B cell (primary cell): Measurements from ENCODE around the gene PNISR. TPM values are rescaled to one million over a fixed set of nuclear protein-coding genes. Genes with fewer than 3 reads are reported as not detected.

Experiments used
- ATAC-seq: fragments of 200-7000 bp; cut with Tn5 transposase; one replicate; pipeline ENCODE4 v1.10.0; 2021; ENCODE audit warnings: low read depth, mild to moderate bottlenecking, moderate number of reproducible peaks, moderate library complexity
- CTCF ChIA-PET: fragments of 350-600 bp; sonication (Branson Sonifier 250); formaldehyde crosslinking; loops from one replicate; lab custom pipeline; 2021; ENCODE audit warnings: antibody characterized with exemption, inconsistent platforms; lab: Charles Lee
- POLR2A ChIA-PET: fragments of 350-600 bp; sonication (Branson Sonifier 250); formaldehyde crosslinking; loops from one replicate; lab custom pipeline; 2021; ENCODE audit warnings: antibody characterized with exemption; lab: Charles Lee
- DNase-seq: peaks from one replicate; pipeline ENCODE4 v3.0.0; 2013
- H2AFZ ChIP-seq: 2 replicates; pipeline ENCODE4 v1.6.1; 2012; ENCODE audit warnings: mild to moderate bottlenecking, low read depth, low read length; ENCODE audit not compliant: insufficient read depth, poor library complexity, severe bottlenecking
- H3K27ac ChIP-seq, 2 donors: 1 replicate in 1 of 2; 2 replicates in 1 of 2; pipeline ENCODE4 v1.5.1; 2012 to 2013; ENCODE audit warnings: low read length in 2 of 2, mild to moderate bottlenecking in 2 of 2, moderate library complexity in 1 of 2
- H3K27me3 ChIP-seq, 4 experiments: fragments of 200-600 bp in 1 of 4; sonication (generic) in 1 of 4; replicated peaks in 1 of 4; 1 replicate in 2 of 4; 2 replicates in 2 of 4; pipeline versions ENCODE4 v1.6.1 to v1.7.0; 2013 to 2016; ENCODE audit warnings: low read length in 3 of 4, mild to moderate bottlenecking in 2 of 4, mixed read lengths in 1 of 4, moderate library complexity in 1 of 4; ENCODE audit not compliant: insufficient read depth in 4 of 4, control insufficient read depth in 3 of 4; ENCODE audit errors: control extremely low read depth in 1 of 4
- H3K36me3 ChIP-seq, 2 experiments: replicated peaks in 1 of 2; 1 replicate in 1 of 2; 2 replicates in 1 of 2; pipeline versions ENCODE4 v1.6.1 to v1.7.1; 2013; ENCODE audit warnings: low read length in 1 of 2; ENCODE audit not compliant: insufficient read depth in 2 of 2, control insufficient read depth in 1 of 2; ENCODE audit errors: control extremely low read depth in 1 of 2, extremely low read depth in 1 of 2
- H3K4me1 ChIP-seq, 2 donors: fragments of 200-600 bp in 1 of 2; sonication (generic) in 1 of 2; 1 replicate in 1 of 2; 2 replicates in 1 of 2; pipeline versions ENCODE4 v1.5.1 to v1.6.1; 2013 to 2017; ENCODE audit warnings: low read length in 2 of 2; ENCODE audit not compliant: control insufficient read depth in 2 of 2, insufficient read depth in 2 of 2
- H3K4me2 ChIP-seq: replicated peaks from 2 replicates; pipeline ENCODE3; 2012; ENCODE audit warnings: mild to moderate bottlenecking, low read depth, low read length; ENCODE audit not compliant: poor library complexity, severe bottlenecking
- H3K4me3 ChIP-seq, 5 experiments: fragments of 200-600 bp in 1 of 5; sonication (generic) in 1 of 5; 1 replicate in 3 of 5; 2 replicates in 2 of 5; pipeline versions ENCODE4 v1.5.1 to v1.7.0; 2011 to 2016; ENCODE audit warnings: low read length in 4 of 5, mild to moderate bottlenecking in 4 of 5, low read depth in 2 of 5, control low read depth in 1 of 5, moderate library complexity in 1 of 5; ENCODE audit not compliant: insufficient read depth in 1 of 5; ENCODE audit errors: control extremely low read depth in 1 of 5, extremely low read depth in 1 of 5
- H3K79me2 ChIP-seq: fragments of 200-600 bp; sonication (generic); one replicate; pipeline ENCODE4 v1.6.0; 2016; ENCODE audit warnings: low read length; ENCODE audit not compliant: control insufficient read depth, insufficient read depth
- H3K9ac ChIP-seq: fragments of 200-600 bp; sonication (generic); 2 replicates; pipeline ENCODE4 v1.6.1; 2017; ENCODE audit warnings: mild to moderate bottlenecking, low read length, moderate library complexity
- H3K9me3 ChIP-seq, 3 donors: one replicate each; pipeline versions ENCODE4 v1.6.1 to v1.7.1; 2013; ENCODE audit warnings: low read length in 2 of 3; ENCODE audit not compliant: control insufficient read depth in 2 of 3, insufficient read depth in 1 of 3; ENCODE audit errors: control extremely low read depth in 1 of 3
- H4K20me1 ChIP-seq: 2 replicates; pipeline ENCODE4 v1.6.0; 2012; ENCODE audit warnings: mild to moderate bottlenecking, low read length; ENCODE audit not compliant: insufficient read depth, control insufficient read depth, poor library complexity, severe bottlenecking
- H3K27ac Mint-ChIP-seq: one replicate; pipeline ENCODE4 v1.8.0; 2021; ENCODE audit warnings: mixed read lengths
- H3K27me3 Mint-ChIP-seq: one replicate; pipeline ENCODE4 v1.8.0; 2021; ENCODE audit warnings: mixed read lengths
- H3K4me1 Mint-ChIP-seq: one replicate; pipeline ENCODE4 v1.8.0; 2021; ENCODE audit warnings: mixed read lengths
- H3K4me3 Mint-ChIP-seq: one replicate; pipeline ENCODE4 v1.8.0; 2021; ENCODE audit warnings: mixed read lengths
- H3K9me3 Mint-ChIP-seq: one replicate; pipeline ENCODE4 v1.8.0; 2022; ENCODE audit warnings: mixed read lengths; ENCODE audit not compliant: insufficient read depth
- CTCF ChIP-seq: fragments of 200-600 bp; IDR thresholded peaks from one replicate; pipeline ENCODE4 v1.8.0; 2022; ENCODE audit warnings: antibody characterized with exemption, mild to moderate bottlenecking
- EZH2 ChIP-seq: IDR thresholded peaks from 2 replicates; pipeline ENCODE4 v1.6.1; 2012; ENCODE audit warnings: borderline replicate concordance, low read depth, mild to moderate bottlenecking, moderate library complexity, low read length; ENCODE audit not compliant: insufficient read depth, poor library complexity, severe bottlenecking
- WGBS: methylation state at CpG from one replicate; pipeline ENCODE4 v1.1.5; 2013; ENCODE audit warnings: missing lambda C conversion rate; ENCODE audit not compliant: insufficient coverage; 5-methylcytosine and 5-hydroxymethylcytosine counted together
- intact Hi-C: fragments of 100-400 bp; cut with micrococcal nuclease; formaldehyde crosslinking; loops from one replicate; pipeline ENCODE4 v1.10.0; 2022
- polyA plus RNA-seq: library from polyadenylated mRNA; depleted of rRNA; stranded (reverse); fragments of >200 nt; gene quantifications from 2 replicates; pipeline ENCODE4 v1.2.3, GENCODE V29; 2012
- total RNA-seq, 2 donors: library from RNA; stranded (reverse); fragments of 120-200 nt in 1 of 2; gene quantifications; 1 replicate in 1 of 2; 2 replicates in 1 of 2; pipeline versions ENCODE4 v1.2.3 to v1.2.4, GENCODE V29; 2013 to 2022

The PNISR gene
- total and polyA plus RNA-seq, 2 donors (not counting 1 experiment from before 2014, with no cell fraction given) = 84.5 to 403 TPM

GRCh38 chr6:99393698-99394531, 31.2 kb downstream of the PNISR start, which contains the start of gene COQ3:
Gene COQ3 (minus strand): TSS chr6:99394195. CDS start chr6:99394179, 16 bp downstream.
- peak within 1 kb of the TSS; percentile 89 for H3K27ac Mint-ChIP-seq
- Histone ChIP-seq H3K27me3 (no peaks in the 10 kb centered on the region), H3K4me2 (peak within 1 kb of the TSS; percentile 78), H3K79me2 (no peaks in the 10 kb centered on the region), H3K4me1 (peaks cover 5 to 12% of the 10 kb centered on the region in 2 donors), H2AFZ (peak within 1 kb of the TSS; percentile 96), H3K9me3 (no peaks in the 10 kb centered on the region), H3K4me3 (peak within 1 kb of the TSS; percentile 57 to 94 (median 81)), H3K27ac (peak within 1 kb of the TSS; percentile 49 to 74), H4K20me1 (no peaks in the 10 kb centered on the region), H3K9ac (peak within 1 kb of the TSS; percentile 88), H3K36me3 (peaks cover 0 to 2% of the 10 kb centered on the region in 2 experiments)
- H3K9me3 Mint-ChIP-seq = no peaks in the 10 kb centered on the region
- no peaks in the 10 kb centered on the region for H3K27me3 Mint-ChIP-seq
- peak; percentile 80 for ATAC-seq
- WGBS = 2% methylated on average over 47 of the region's 56 CpGs
- CTCF ChIA-PET = interaction anchor here (0.8 to 1.3 kb wide), 3 partner anchors 25 to 64 kb away, joined by 3 to 6 read pairs (median 6); no protein-coding TSS in a partner anchor
- intact Hi-C loops = loop anchor here (1.0 kb wide), 1 partner anchor 31 kb away; the partner anchor contains the start of gene PNISR
- POLR2A ChIA-PET = interaction anchor here (0.7 to 0.9 kb wide), 2 partner anchors 25 to 1256 kb away, joined by 3 read pairs; no protein-coding TSS in a partner anchor
- peak; percentile 80 for DNase-seq
- peaks cover 15% of the 10 kb centered on the region for H3K4me1 Mint-ChIP-seq
- H3K4me3 Mint-ChIP-seq = peak within 1 kb of the TSS; percentile 95
- TF ChIP-seq EZH2 (no peak), CTCF (no peak)
